OCI-LY1 (cell line): ENCODE data around the gene LRIT2.

Experiments used
- EZH2 ChIP-seq: fragments of 200-600 bp; sonication (generic), shearing (Covaris generic); IDR thresholded peaks from 2 replicates; pipeline ENCODE4 v1.8.0; 2017; ENCODE audit warnings: borderline replicate concordance, mixed run types, mild to moderate bottlenecking, antibody characterized with exemption, low read length, moderate library complexity, mixed read lengths
- TF ChIP-seq, protein P1 (sequence below): fragments of 200-600 bp; sonication (generic), shearing (Covaris generic); IDR thresholded peaks from 2 replicates; pipeline ENCODE4 v1.5.1; 2017; ENCODE audit warnings: mild to moderate bottlenecking, antibody characterized with exemption, low read length, moderate library complexity, mixed read lengths

DNA sequence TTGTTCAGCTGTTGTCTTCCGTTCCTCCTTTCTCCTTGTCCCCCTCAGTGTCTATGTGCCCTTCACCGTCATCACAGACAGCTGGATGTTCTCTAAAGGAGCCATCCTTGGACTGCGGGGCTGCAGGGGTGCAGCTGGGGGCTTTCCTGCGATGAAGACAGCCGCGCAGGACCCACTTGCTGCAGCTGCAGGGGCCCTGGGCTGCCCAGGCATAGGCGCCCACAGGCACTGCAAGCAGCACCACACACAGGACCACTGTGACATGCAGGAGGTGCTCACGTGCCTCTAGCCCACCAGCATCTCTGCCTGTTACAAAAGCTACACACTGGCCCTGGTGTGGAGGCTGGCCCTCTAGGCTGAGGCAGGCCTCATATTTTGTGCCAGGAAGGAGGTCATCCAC lies 3.4 kb downstream of the LRIT2 start:
- TF ChIP-seq, protein P1, sequence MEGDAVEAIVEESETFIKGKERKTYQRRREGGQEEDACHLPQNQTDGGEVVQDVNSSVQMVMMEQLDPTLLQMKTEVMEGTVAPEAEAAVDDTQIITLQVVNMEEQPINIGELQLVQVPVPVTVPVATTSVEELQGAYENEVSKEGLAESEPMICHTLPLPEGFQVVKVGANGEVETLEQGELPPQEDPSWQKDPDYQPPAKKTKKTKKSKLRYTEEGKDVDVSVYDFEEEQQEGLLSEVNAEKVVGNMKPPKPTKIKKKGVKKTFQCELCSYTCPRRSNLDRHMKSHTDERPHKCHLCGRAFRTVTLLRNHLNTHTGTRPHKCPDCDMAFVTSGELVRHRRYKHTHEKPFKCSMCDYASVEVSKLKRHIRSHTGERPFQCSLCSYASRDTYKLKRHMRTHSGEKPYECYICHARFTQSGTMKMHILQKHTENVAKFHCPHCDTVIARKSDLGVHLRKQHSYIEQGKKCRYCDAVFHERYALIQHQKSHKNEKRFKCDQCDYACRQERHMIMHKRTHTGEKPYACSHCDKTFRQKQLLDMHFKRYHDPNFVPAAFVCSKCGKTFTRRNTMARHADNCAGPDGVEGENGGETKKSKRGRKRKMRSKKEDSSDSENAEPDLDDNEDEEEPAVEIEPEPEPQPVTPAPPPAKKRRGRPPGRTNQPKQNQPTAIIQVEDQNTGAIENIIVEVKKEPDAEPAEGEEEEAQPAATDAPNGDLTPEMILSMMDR = no peak
- TF ChIP-seq EZH2 = no peak
